Tibial nerve (tissue), 4 donors: ENCODE results near the gene AGBL1. TPM values are rescaled to one million over a fixed set of nuclear protein-coding genes. Genes with fewer than 3 reads are reported as not detected.

Experiments
- DNase-seq, 2 donors: peaks; one replicate each; pipeline ENCODE4 v3.0.0-alpha.2; 2019; ENCODE audit warnings: low spot score in 2 of 2
- H3K27ac ChIP-seq, 4 donors: fragments of 200-600 bp; sonication (generic) in 3 of 4; one replicate each; pipeline ENCODE4 v1.5.1; 2017 to 2019; ENCODE audit warnings: mild to moderate bottlenecking in 1 of 4
- H3K27me3 ChIP-seq, 2 donors: fragments of 200-600 bp; sonication (generic) in 1 of 2; one replicate each; pipeline versions ENCODE4 v1.5.1 to v1.6.0; 2017 to 2019
- H3K36me3 ChIP-seq, 3 donors: fragments of 200-600 bp; sonication (generic); one replicate each; pipeline ENCODE4 v1.5.1; 2018 to 2019
- H3K4me1 ChIP-seq, 4 donors: fragments of 200-600 bp; sonication (generic) in 3 of 4; one replicate each; pipeline ENCODE4 v1.5.1; 2017 to 2019
- H3K4me3 ChIP-seq, 4 donors: fragments of 200-600 bp; sonication (generic) in 3 of 4; one replicate each; pipeline ENCODE4 v1.5.1; 2017 to 2019; ENCODE audit warnings: mild to moderate bottlenecking in 1 of 4, moderate library complexity in 1 of 4
- H3K9me3 ChIP-seq, 4 donors: fragments of 200-600 bp; sonication (generic) in 3 of 4; one replicate each; pipeline ENCODE4 v1.5.1; 2017 to 2019
- CTCF ChIP-seq, 5 experiments: fragments of 200-600 bp in 3 of 5; fragments of 450-650 bp in 2 of 5; sonication (generic) in 3 of 5; IDR thresholded peaks; one replicate each; pipeline ENCODE4 v1.5.1; 2016 to 2019; ENCODE audit warnings: antibody characterized with exemption in 5 of 5, mild to moderate bottlenecking in 3 of 5, moderate library complexity in 2 of 5
- EP300 ChIP-seq, 2 donors: sonication (generic); formaldehyde crosslinking; IDR thresholded peaks; one replicate each; pipeline ENCODE4 v1.6.1; 2017; ENCODE audit warnings: antibody characterized with exemption in 2 of 2, mild to moderate bottlenecking in 1 of 2
- POLR2A ChIP-seq, 2 donors: fragments of 450-650 bp; IDR thresholded peaks; one replicate each; pipeline ENCODE4 v1.6.1; 2017; ENCODE audit warnings: antibody characterized with exemption in 2 of 2, mild to moderate bottlenecking in 2 of 2, moderate library complexity in 2 of 2
- WGBS, 2 donors: methylation state at CpG; one replicate each; pipeline ENCODE4 v1.1.5; 2018; 5-methylcytosine and 5-hydroxymethylcytosine counted together
- total RNA-seq, 4 donors: library from RNA; depleted of rRNA; stranded (reverse); fragments of >200 nt; gene quantifications; one replicate each; pipeline ENCODE4 v1.1.0, GENCODE V29; 2016

AGBL1 gene
- total RNA-seq, 4 donors from 2014 or later, result under 0.01 to 1.2 (median 0.21) TPM; not detected in 1

- Histone ChIP-seq H3K4me3 (no peak overlapping the region), H3K4me1 (no peaks in the 10 kb centered on the region), H3K27ac (no peak overlapping the region), H3K27me3 (no peaks in the 10 kb centered on the region), H3K9me3 (no peaks in the 10 kb centered on the region), H3K36me3 (no peaks in the 10 kb centered on the region)
- WGBS, 2 donors, result 82 to 85% methylated on average over 5 of the region's 5 CpGs
- TF ChIP-seq POLR2A (IDR thresholded peaks at IDR 0.05) (no peak), CTCF (IDR thresholded peaks at IDR 0.05) (no peak), EP300 (IDR thresholded peaks at IDR 0.05) (no peak)
- DNase-seq, result no peak
Observed at GRCh38 chr15:86382341-86382740, 302.7 kb downstream of the AGBL1 start.

- 83 to 87% methylated on average over 6 of the region's 6 CpGs for WGBS, 2 donors
- Histone ChIP-seq H3K9me3 (no peaks in the 10 kb centered on the region), H3K4me1 (no peaks in the 10 kb centered on the region), H3K27ac (no peak overlapping the region), H3K36me3 (no peaks in the 10 kb centered on the region), H3K27me3 (no peaks in the 10 kb centered on the region), H3K4me3 (no peak overlapping the region)
- TF ChIP-seq POLR2A (IDR thresholded peaks at IDR 0.05) (no peak), CTCF (IDR thresholded peaks at IDR 0.05) (no peak), EP300 (IDR thresholded peaks at IDR 0.05) (no peak)
- no peak for DNase-seq
Observed at GRCh38 chr15:86383611-86384010, 303.9 kb downstream of the AGBL1 start.

- H3K4me3 ChIP-seq, result no peak overlapping the region
- no peak overlapping the region for H3K27ac ChIP-seq
- H3K9me3 ChIP-seq, result no peaks in the 10 kb centered on the region
- H3K36me3 ChIP-seq, result no peaks in the 10 kb centered on the region
- no peak for TF ChIP-seq CTCF (IDR thresholded peaks at IDR 0.05)
- TF ChIP-seq POLR2A (IDR thresholded peaks at IDR 0.05), result no peak
- no peak for TF ChIP-seq EP300 (IDR thresholded peaks at IDR 0.05)
- no peak for DNase-seq
- H3K27me3 ChIP-seq, result no peaks in the 10 kb centered on the region
- WGBS, 2 donors, result 52 to 55% methylated on average over 6 of the region's 6 CpGs
- H3K4me1 ChIP-seq, result no peaks in the 10 kb centered on the region
Observed at GRCh38 chr15:86384186-86384585, 304.5 kb downstream of the AGBL1 start.

- WGBS, 2 donors, result 57 to 63% methylated on average over 1 of the region's 1 CpG
Observed at GRCh38 chr15:86392296-86392695, 312.6 kb downstream of the AGBL1 start.

GRCh38 chr15:86392874-86393273, 313.2 kb downstream of the AGBL1 start:
- 34 to 48% methylated on average over 2 of the region's 2 CpGs for WGBS, 2 donors
- Histone ChIP-seq H3K9me3 (no peaks in the 10 kb centered on the region), H3K27me3 (no peaks in the 10 kb centered on the region), H3K36me3 (no peaks in the 10 kb centered on the region), H3K4me1 (no peaks in the 10 kb centered on the region), H3K4me3 (no peak overlapping the region), H3K27ac (no peak overlapping the region)
- TF ChIP-seq CTCF (IDR thresholded peaks at IDR 0.05) (no peak), EP300 (IDR thresholded peaks at IDR 0.05) (no peak), POLR2A (IDR thresholded peaks at IDR 0.05) (no peak)
- no peak for DNase-seq

More at GRCh38 chr15:86392296-86392695, 312.6 kb downstream of the AGBL1 start:
- Histone ChIP-seq H3K4me3 (no peak overlapping the region), H3K27me3 (no peaks in the 10 kb centered on the region), H3K9me3 (no peaks in the 10 kb centered on the region), H3K27ac (no peak overlapping the region), H3K36me3 (no peaks in the 10 kb centered on the region), H3K4me1 (no peaks in the 10 kb centered on the region)
- no peak for DNase-seq
- no peak for TF ChIP-seq CTCF (IDR thresholded peaks at IDR 0.05)
- no peak for TF ChIP-seq EP300 (IDR thresholded peaks at IDR 0.05)
- TF ChIP-seq POLR2A (IDR thresholded peaks at IDR 0.05), result no peak
